Measurements from ENCODE around the gene MAGED1.

MAGED1 gene

GRCh38 chrX:51892921-51893745, at the start of gene MAGED1:
TSS of gene MAGED1 (plus strand) at chrX:51893623. CDS start at chrX:51894305, 682 bp downstream.
- DNase-seq = peak; percentile 83

- no peak for DNase-seq
Measured at GRCh38 chrX:51847463-51847862, 46.0 kb upstream of the MAGED1 start.

- no peak for DNase-seq
Measured at GRCh38 chrX:51851507-51852085, 41.8 kb upstream of the MAGED1 start.

GRCh38 chrX:51852096-51852495, 41.3 kb upstream of the MAGED1 start:
- DNase-seq = no peak

GRCh38 chrX:51852621-51853020, 40.8 kb upstream of the MAGED1 start:
- DNase-seq = no peak

- no peak for DNase-seq
Measured at GRCh38 chrX:51853251-51853650, 40.2 kb upstream of the MAGED1 start.

- no peak for DNase-seq
Measured at GRCh38 chrX:51855698-51856097, 37.7 kb upstream of the MAGED1 start.

GRCh38 chrX:51857159-51857733, 36.2 kb upstream of the MAGED1 start:
- DNase-seq = no peak

- DNase-seq = peak; percentile 2
Measured at GRCh38 chrX:51860679-51861078, 32.7 kb upstream of the MAGED1 start.

GRCh38 chrX:51862920-51863319, 30.5 kb upstream of the MAGED1 start:
- DNase-seq = no peak

- no peak for DNase-seq
Measured at GRCh38 chrX:51866210-51866609, 27.2 kb upstream of the MAGED1 start.

- no peak for DNase-seq
Measured at GRCh38 chrX:51867626-51868025, 25.8 kb upstream of the MAGED1 start.

GRCh38 chrX:51870354-51870753, 23.1 kb upstream of the MAGED1 start:
- DNase-seq = no peak

GRCh38 chrX:51874123-51874522, 19.3 kb upstream of the MAGED1 start:
- DNase-seq = no peak

- DNase-seq = no peak
Measured at GRCh38 chrX:51876441-51876840, 17.0 kb upstream of the MAGED1 start.

- no peak for DNase-seq
Measured at GRCh38 chrX:51878056-51878455, 15.4 kb upstream of the MAGED1 start.

GRCh38 chrX:51889851-51890250, 3.6 kb upstream of the MAGED1 start:
- no peak for DNase-seq

GRCh38 chrX:51891245-51891644, 2.2 kb upstream of the MAGED1 start:
- no peak for DNase-seq

- no peak for DNase-seq
Measured at GRCh38 chrX:51891821-51892551, 1.4 kb upstream of the MAGED1 start.

- no peak for DNase-seq
Measured at GRCh38 chrX:51893931-51894696, 691 bp downstream of the MAGED1 start.

GRCh38 chrX:51894697-51895336, 1.4 kb downstream of the MAGED1 start:
- no peak for DNase-seq

- no peak for DNase-seq
Measured at GRCh38 chrX:51896626-51897025, 3.2 kb downstream of the MAGED1 start.

Data from CD4-positive, alpha-beta T cell treated with Interleukin-12 subunit alpha and Interleukin-12 subunit beta, for 1 hour (primary cell).